GM13976 (cell line): ENCODE data around the gene KLHL10.

Experiments used
- DNase-seq: peaks from one replicate; pipeline ENCODE4 v3.0.0; 2012; ENCODE audit warnings: low spot score
- in situ Hi-C: fragments of 300-500 bp; cut with MboI; formaldehyde crosslinking; loops from one replicate; pipeline ENCODE4 v1.12.0; 2022; ENCODE audit warnings: low sequenced_read_pairs, mixed read lengths, inconsistent platforms; ENCODE audit not compliant: unreplicated experiment
- TF ChIP-seq, protein P1 (sequence below): IDR thresholded peaks from 2 replicates; pipeline ENCODE4 v1.5.1; 2012; ENCODE audit warnings: borderline replicate concordance, mild to moderate bottlenecking; ENCODE audit not compliant: insufficient read depth; ENCODE audit errors: extremely low read depth, missing control alignments, control extremely low read depth

Gene KLHL10

DNA sequence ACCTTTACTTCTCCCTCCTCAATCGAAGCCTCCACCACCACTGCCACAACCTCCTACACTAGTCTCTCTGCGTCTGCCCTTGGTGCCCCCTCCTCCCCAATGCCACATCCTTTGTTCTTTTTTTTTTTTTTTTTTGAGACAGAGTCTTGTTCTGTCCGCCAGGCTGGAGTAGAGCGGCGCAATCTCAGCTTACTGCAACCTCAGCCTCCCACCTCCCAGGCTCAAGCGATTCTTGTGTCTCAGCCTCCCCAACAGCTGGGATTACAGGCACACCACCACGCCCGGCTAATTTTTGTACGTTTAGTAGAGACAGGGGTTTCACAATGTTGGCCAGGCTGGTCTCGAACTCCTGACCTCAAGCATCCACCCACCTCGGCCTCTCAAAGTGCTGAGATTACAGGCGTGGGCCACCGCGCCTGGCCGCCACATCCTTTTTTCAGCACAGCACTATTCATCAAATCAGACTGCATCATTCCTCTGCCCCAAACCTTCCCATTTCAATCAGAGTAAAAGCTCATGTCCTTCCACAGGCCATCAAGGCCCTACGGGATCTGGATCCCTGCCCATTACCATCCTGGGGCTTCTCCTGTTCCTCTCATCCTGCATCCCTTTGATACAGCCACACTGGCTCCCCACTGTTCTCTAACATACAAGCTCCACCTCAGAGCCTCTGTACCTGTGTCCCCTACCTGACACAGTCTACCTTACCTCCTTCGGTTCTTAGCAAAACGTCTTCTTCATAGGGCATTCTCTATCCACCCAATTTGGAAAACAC, 25.6 kb downstream of the KLHL10 start:
- in situ Hi-C loops: no loop called here
- no peak for DNase-seq
- TF ChIP-seq, protein P1, sequence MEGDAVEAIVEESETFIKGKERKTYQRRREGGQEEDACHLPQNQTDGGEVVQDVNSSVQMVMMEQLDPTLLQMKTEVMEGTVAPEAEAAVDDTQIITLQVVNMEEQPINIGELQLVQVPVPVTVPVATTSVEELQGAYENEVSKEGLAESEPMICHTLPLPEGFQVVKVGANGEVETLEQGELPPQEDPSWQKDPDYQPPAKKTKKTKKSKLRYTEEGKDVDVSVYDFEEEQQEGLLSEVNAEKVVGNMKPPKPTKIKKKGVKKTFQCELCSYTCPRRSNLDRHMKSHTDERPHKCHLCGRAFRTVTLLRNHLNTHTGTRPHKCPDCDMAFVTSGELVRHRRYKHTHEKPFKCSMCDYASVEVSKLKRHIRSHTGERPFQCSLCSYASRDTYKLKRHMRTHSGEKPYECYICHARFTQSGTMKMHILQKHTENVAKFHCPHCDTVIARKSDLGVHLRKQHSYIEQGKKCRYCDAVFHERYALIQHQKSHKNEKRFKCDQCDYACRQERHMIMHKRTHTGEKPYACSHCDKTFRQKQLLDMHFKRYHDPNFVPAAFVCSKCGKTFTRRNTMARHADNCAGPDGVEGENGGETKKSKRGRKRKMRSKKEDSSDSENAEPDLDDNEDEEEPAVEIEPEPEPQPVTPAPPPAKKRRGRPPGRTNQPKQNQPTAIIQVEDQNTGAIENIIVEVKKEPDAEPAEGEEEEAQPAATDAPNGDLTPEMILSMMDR: no peak

DNA sequence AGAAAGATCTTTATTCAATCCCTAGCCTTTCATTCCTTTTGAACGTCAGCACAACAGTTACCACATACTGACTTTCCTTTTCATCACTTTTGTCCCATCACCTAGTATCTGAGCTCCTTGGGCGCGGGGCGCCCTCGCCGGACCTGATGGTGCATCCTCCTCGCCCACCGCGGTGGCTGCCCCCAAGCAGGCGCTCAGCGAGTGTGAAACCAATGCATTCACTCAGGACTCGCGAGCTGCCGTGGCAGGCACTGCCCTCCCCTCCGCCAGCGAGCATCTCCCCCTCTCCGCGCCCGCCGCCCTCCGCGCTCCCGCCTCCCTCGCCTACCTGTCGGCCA, 26.8 kb downstream of the KLHL10 start:
- TF ChIP-seq, protein P1: no peak
- no peak for DNase-seq
- in situ Hi-C loops: no loop called here

DNA sequence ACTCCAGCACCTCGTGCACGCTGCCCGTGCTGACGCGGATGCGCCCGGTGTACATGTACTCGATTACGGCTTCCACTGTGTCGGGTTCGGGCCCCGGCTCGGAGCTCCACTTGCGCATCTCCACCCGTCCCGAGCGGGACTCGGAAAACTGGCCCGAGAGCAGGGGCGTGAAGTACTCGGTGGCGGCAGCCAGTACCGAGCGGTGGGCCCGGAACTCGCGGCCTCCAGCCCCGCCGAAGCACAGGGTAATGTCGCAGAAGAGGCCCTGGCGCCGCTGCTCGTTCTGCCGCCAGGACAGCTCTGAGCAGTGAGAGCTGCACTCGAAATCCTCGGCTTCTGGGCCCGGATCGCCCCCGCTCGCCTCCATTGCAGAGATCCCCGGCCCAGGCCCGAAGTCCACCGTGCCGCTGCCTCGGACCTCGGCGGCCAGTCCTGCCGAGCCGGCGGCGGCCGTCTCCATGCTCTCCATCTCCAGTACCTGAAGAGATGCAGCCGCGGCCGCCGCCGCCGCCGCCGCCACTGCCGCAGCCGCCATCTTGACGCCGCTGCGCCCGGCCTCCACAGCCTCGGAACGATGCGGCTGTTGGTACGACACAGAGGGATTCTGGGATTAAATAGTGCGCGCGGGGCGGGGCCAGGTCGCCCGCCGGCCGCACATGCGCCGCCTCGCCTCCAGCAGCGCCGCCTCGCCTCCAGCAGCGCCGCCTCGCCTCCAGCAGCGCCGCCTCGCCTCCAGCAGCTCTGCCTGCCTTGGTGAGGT, 27.4 kb downstream of the KLHL10 start, which contains the start of gene KLHL11:
Gene KLHL11, minus strand, starts transcription at position 588 of the 760 bp plus-strand sequence. Its CDS starts 53 bp downstream, at position 535.
- DNase-seq: peak; percentile 95
- in situ Hi-C loops: no loop called here
- TF ChIP-seq, protein P1: no peak

DNA sequence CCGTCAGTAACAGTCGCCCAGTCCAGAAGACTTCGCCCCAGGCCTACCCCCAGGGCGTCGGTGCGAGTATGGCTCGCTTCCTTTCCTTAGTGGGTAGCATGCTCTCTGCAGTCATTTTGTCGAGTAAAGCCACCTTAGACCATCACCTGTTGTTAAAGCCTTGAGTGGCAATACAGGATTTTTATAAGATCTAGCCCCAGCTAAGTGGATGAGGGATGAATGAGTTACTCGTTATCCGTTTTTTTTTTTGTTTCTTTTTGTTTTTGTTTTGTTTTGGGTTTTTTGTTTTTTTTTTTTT, 27.9 kb downstream of the KLHL10 start:
- DNase-seq: no peak
- TF ChIP-seq, protein P1: no peak
- in situ Hi-C loops: no loop called here

DNA sequence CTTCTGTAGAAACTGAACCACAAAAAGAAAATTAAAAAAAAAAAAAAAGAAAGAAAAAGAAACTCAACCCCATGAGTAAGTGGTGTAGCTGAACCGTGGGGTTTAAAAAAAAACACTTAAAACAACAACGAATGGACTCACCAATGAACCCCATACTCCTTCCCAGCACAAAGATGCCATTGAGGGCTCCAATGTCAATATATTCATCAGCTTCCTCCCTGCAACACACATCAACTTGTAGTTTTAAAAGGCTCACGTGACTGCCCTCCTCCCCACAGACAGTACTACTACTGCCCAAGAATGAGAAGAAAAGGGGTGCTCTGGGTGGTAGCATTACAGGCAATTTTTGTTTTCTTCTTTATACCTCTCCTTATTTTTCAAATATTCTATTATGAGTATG, 30.9 kb downstream of the KLHL10 start:
- in situ Hi-C loops: no loop called here
- TF ChIP-seq, protein P1: no peak
- no peak for DNase-seq

DNA sequence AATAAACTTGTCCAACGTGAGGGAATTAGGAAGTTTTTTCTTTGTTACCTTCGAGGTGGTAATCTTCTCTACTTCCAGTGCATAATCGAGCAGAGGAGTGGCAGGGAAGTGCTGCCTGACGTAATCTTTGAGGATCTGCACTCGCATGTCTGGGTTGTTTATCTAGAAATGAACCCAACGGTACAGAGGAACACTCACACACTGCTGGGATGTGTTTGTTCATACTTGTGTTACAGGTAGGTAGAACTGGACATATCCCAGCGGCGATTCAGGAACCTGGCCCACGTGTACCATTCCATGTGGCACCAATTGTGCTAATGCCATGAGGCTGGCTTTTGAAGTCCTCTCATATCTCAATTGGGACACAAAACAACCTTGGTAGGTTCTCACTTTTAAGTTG, 31.8 kb downstream of the KLHL10 start:
- TF ChIP-seq, protein P1: no peak
- DNase-seq: no peak
- in situ Hi-C loops: no loop called here
